Suppressor macrophage treated with lipopolysaccharide for 1 hour (primary cell): ENCODE data around the gene INKA2.
"Not testable (repeated sequence)": the region's sequence is repeated elsewhere in the genome, so short reads cannot be mapped to it uniquely, and the experiment has no call there.

Experiments used
- DNase-seq, 3 donors: peaks; one replicate each; pipeline ENCODE4 v3.0.0-alpha.2; 2020 to 2022

The INKA2 gene

DNA sequence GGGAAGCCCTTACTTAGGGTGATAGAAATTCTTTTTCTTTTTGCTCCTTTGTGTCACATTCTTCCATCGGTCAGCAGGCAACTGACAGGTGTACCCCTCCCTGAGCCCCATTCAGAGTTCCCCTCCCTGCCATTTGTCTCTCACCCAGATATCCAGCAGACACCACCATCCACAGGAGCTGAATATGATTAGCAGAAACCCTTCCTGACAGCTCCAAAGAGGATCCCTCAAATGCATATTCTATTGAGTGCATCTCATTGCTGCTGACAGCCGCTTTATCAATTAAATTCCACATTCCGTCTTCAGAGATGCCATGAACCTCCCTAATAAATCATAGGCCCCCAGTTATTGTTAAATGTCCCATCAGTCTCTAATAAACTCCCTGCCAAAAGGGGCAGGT lies 10.4 kb upstream of the INKA2 start:
- DNase-seq: no peak

DNA sequence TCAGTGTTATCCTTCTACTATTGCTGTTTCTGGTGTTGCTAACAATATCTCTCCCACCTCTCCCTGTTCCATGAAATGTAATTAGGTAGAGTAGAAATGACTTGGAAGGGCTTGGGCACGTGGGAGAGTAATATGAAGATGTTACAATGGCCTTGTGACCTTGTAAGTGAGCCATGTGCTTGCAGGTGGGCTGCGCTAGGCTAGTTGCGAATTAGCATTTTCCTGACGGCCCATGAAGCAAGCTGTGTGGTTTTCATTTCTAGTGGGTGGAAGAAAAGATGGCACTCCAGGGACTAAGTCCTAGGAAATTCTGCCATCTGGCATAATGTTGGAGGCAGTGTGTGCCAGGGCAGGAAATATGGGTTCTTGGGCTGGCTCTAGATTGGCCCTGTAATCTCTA lies 8.8 kb upstream of the INKA2 start:
- no peak for DNase-seq

DNA sequence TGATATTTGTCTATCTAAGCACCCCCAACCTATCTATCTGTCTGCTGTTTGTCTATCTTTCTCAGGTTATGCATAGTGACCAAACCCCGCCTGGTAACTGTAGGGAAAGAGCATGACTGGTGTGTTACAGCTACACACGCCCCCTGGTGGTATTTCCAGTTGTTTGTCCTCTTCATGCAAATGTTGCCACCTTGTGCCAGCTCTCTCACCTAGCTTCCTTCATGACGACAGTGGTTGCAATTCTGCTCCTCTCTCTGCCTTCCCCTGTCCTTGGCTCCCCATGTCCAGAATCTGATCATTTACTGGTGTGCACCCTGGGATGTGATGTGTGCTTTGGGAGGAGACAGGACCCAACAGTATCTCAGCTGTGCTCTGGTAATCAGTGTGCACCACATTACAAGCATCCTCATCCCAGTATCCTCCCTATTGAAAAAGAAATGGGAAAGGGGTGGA lies 8.1 kb upstream of the INKA2 start:
- peak; percentile 88 to 93 (median 91) for DNase-seq

DNA sequence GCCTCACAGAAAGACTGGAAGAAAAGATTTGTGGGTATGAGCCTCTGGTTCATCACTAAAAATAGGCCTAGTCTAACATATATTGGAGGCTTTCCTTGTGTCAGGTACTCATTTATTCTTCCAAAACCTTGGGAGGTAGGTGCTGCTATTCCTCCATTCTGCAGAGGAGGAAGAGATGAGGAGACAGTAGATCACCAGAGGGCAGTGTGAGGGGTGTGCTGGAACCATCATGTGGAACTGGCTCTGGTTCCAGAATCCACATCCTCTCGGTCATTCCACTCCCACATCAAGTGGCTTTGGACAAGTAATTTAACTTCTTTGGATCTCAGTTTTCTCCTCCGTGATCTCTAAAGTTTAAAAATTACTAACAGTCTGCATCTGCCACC lies 7.4 kb upstream of the INKA2 start:
- no peak for DNase-seq

DNA sequence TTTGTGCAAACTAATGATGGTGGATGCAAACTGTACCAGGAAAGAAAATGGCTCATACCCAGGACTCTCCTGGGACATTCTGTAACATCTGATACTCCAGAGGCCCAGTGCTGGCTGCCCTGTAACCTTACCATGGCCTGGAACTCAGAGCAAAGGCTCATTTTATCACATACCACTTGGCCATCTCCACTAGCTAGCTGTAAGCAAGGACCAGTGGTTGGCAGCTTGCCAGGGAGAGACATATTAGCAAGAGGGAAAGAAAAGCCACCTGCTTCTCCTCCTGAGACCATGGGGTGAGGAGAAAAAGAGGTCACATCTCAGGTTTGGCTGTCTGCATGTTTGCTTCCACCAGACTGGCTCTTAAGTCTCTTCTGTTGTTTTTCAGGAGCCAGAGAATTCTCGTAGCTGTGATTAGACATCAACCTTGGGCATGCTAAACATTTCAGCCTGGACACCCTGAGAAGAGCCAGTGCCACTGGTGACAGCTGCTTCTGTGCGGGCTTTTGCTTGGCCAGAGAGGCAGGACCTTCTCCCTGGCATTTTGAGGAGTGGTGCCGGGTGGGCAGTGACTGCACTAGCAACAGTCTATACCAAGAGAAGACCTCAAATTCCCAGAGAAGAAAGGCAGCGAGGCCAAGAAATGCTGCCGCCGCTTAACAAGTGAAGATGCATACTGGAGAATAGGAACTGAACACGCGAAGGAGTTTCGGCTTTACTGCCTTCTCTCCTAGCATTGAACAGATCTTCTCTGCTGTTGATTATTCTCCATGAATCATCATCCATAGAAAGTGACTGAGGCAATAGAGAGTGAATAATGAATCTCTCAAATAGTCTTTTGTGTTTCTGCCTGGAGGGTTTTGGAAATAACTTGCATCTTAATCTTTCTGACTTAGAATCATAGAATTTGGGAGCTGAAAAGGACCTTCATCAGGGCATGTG lies 6.7 kb upstream of the INKA2 start:
- no peak for DNase-seq

DNA sequence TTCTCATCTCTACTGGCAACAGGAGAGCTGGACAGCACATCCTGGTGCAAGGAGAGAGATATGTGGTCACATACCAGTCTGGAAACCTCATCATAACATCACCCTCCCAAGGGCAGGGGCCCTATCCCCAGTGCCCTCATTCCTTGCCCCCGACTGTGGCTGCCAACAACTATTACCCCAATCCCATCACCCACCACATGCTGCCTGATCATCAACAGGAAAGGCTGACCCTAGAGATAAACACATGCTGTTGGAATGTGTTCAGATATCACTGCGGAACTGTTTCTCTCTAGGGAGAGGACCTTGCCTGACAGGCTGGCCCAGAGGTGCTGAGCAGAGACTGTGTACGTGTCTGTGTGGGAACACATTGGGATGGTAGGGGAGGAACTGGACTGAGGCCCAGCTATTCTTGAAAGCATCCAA lies 4.5 kb upstream of the INKA2 start:
- no peak for DNase-seq

DNA sequence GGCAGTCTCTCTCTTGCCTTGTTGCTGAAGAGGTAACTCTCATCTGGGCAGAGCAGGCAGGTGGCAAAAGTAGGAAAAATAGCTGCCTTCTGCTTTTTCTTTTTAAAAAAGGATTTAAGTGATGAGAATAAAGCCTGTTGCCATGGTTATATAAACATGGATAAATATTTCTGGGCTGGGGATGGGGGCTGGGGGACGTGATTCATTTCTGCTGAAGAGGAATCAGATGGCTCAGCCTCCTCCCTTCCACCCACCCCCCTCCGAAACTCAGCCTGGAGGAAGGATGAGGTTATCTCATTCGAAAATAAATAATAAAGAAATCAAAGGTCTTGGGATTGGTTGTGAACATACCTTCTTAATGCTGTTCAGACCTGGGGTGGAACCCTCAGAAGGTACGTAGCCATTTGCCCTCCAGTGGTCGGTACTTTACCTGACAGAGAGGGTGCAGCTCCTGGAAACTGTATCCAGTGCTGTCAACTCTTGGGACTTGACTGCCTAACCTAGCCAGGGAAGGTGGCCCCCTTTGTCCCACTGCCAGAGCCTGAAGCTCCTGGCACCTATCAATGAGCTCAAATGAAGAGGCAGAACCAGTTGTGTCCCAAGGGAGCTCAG lies 3.8 kb upstream of the INKA2 start:
- no peak for DNase-seq

DNA sequence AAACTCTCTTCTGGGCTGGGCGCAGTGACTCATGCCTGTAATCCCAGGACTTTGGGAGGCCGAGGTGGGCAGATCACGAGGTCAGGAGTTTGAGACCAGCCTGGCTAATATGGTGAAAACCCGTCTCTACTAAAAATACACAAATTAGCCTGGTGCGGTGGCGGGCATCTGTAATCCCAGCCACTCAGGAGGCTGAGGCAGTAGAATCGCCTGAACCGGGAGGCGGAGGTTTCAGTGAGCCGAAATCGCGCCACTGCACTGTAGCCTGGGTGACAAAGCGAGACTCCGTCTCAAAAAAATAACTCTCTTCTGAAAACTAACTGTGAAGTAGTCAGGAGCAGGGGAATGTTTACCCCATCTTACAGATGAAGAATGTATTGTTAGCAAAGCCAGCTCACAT lies 3.1 kb upstream of the INKA2 start:
- not testable (repeated sequence) for DNase-seq

DNA sequence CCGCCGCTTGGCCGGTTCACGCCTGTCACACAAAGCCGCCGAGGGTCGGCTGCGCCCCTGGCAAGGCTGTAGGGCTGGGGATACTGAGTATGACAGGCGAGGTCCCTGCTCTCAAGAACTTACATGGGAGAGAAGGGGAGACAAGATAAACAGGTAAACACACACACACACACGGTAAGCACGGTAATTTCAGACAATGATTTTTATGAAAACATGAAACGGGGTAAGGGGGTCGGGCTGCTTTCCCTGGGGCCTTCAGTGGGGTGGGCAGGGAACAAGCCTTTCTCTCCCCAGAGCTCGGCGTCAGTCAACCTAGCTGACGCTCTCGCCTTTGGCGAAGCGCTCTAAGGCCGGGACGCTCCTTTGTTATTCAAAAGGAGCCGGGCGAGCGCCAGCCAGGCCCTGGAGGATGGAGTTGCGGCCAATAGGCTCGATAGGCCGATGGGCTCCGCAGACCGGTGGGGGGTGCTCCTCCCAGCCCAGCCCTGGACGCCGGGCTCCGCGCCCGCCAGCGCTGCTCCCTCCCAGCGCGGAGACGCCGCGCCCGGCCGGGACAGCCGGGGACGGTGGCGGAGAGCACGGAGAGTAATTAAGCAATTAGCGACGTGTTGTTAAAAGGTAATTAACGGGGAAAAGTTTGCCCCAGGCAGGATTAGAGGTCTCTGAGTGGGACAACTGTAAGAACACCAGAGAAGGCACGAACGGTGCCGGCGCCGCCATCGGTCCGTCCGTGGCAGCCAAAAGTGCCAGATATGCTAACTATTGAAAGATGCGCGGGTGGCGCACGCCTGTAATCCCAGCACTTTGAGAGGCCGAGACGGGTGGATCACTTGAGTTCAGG lies 950 bp upstream of the INKA2 start:
- DNase-seq: peak in 2 of 3 donors; percentile 26 to 55

DNA sequence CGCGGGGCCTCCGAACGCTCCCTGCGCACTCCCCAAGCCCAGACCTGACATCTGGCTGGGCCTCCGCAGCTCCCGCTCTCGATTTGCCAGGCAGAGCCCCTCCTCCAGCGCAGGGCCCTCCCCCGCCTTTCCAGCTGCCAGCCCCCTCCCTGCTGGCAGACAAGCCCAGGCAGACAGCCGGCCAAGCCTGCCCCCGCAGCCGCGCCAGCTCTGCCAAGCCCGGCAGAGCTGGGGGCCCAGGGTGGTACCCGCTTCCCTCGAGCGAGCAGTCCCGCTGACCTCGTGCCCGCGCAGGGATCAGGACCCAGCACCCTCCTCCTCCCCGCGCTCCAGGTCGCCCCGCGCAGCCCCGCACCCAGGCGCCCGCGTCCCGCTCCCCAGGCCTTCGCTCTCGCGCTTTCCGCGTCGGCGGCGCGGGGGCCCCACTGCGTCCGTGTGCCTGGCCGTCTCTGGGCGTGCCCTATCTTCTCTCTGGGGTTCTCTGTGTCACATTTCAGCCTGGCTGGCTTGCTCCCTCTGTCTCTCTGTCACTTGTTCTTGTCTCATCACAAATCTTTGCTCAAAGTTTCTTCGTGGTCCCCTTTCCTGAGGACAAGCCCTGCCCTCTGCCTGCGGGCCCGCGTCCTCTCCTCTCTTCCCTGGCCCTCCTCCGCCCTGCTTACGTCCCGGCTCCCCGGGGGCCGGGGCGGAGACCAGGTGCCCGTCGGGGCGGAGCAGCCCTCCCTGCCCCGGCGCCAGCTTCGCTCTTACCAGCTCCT lies 580 bp downstream of the INKA2 start:
- DNase-seq: peak; percentile 27 to 75 (median 32)

DNA sequence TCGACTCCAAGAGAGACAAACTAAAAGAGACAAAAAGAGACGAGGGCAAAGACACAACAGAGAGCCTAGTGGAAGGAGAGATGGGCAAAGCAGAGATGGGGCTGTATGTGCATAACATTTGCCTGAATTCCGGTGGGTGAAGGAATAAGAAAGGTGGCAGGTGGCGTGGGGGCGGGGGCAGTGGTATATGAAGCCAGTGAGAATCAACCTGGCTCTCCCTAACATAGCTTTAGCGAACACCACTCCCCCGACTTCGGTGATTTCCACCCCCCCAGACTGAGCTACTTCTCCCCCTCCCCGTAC lies 1.1 kb downstream of the INKA2 start:
- DNase-seq: no peak

DNA sequence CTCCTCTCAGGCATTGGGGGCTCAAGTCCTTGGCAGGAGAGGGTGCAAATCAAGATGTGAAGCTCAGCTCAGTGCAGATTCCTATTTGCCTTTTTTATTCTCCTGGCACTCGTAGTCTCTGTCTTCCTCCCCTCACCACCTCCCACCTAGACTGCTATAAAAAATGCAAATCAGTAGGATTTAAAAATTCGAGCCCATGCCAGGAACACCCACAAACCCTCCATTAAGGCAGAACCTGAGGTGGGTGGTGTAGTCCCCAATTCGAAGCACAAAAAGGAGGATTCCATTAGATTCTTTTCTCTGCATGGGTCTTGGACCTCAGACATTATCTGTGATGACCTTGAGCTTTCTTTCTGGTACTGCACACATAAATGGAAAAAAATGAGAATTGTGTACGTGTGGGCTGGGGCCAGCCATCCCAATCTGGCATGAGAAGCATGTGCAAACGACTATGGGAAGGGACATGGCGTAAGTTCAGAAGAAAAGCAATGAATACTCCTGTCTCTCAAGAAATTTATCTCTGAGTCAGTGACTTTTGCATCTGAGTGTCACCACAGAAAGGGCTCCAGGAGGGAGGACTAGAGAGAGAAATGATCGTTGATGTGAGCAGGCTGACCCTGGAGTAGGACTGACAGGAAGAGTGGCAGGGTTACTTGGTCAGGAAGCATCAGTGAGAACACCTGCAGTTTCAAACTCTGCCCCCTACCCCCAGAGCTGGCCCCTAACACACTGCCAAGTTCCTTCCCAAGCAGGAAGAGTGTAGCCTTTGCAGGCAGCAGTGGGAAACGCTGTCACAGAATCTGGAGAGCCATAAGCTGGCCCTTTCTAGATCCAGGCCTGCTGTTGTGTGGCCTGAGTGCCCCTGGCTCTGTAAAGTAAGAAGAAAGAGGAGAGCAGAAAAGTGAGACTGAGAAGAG lies 1.7 kb downstream of the INKA2 start:
- no peak for DNase-seq

DNA sequence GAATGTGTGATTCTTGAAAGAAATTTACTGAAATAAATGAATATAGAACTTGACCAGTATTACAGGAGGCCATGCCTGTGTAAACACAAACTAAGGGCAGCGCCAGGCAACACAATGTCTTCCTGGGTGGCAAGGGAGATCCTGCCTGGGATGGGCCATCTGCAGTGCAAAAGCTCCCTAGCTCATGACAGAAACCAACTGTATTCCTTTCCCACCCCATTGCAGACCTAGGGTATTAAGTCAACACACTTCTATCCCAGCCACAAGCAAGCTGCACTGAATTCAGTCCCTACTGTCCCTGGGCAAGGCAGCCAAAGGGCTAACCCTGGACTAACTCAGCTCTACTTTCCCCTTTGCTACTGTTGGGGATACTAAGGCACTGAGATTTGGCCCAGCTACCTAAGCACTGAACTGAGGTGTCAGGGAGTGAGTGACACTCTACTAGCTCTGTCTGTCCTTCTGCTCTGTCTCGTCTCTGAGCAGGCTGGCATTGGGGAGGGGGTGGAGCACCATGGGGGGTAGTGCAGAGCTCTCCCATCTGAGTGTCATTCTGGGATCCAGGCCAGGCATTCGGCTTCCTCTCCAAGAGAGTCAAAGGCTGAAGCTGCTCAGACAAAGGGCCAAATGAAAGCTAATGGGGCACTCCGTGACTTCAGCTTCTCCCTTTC lies 2.5 kb downstream of the INKA2 start:
- no peak for DNase-seq

DNA sequence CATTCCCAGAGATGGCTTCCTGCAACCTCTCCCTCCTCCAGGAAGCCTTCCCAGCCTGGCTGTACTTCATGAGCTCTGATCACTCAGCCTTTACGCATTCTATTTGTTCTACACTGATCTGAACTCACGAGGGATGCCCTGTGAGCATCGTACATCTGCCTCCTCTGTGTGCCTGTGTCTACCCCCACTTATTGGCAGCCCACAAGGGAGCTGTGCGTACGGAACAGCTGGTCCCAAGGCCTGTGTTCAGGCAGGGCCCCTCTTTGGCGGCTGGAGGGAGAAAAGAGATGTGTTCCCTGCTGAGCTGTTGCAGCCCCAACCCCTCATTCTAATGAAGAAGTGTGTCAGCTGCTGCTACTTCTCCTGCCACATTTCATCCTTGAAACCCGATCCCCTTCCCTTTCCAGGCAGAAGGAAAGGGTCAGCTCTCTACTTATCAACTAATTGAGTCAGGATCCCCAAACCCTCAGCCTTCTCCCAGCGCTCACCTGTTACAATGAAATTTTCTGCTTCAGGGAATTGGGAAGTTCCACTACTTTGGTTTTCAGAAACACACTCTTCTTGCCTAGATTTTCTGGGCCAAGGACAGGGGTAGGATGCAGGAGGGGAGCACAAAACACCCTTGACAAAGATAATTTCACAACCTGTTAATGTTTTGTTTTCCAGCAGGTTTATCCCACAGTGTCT lies 3.2 kb downstream of the INKA2 start:
- no peak for DNase-seq

DNA sequence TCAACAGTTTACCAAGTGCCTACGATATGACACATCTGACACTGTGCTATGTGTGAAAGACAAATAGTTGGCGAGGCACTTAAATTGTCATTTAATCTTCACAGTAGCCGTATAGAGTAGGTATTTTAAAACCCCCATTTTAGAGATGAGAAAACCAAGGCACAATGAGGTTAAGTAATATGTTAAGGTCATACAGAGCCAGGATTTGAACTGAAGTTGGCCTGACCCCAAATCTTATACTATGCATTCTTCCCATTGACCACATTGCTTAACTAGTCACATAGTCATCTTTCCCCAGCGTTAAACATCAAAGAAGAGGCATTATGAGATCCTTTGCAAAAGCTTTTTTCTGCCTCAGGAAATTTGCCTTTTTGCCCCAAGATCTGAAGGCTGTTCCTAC lies 3.9 kb downstream of the INKA2 start:
- DNase-seq: no peak

DNA sequence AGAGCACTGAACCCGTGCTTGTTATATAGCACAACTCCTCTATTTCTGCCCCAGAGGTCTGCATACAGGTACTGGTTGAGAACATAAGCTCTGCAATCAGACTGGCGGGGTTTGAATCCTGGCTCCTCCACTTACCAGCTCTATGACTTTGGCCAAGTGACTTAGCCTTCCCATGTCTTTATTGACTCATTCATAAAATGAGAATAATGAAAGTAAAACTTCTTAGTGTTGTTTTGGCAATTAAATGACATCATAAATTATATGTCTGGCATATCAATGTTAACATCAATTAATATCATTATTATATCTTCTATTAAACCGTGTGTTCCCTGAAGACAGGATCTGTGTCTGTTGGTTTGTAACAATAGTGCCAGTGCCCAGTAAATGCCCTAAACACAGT lies 4.3 kb downstream of the INKA2 start:
- DNase-seq: peak in 2 of 3 donors; percentile 28 to 53

DNA sequence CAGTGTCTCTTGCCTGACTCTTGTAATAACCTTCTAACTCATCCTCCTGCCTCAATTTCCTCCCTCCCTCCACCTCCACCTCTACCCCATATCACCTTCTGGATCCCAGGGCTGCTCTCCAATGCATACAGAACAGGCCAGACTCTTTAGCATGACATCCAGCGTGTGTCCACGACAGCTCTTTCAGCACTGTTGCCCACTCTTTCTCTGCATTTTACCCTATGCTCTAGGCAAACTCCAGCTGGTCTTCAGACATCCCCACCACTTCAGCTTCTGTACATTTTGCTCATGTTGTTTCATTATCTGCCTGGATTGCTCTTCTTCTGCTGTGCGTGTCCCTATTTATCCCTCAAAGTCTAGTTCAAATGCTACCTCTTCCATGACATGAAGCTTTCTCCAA lies 4.8 kb downstream of the INKA2 start:
- no peak for DNase-seq

DNA sequence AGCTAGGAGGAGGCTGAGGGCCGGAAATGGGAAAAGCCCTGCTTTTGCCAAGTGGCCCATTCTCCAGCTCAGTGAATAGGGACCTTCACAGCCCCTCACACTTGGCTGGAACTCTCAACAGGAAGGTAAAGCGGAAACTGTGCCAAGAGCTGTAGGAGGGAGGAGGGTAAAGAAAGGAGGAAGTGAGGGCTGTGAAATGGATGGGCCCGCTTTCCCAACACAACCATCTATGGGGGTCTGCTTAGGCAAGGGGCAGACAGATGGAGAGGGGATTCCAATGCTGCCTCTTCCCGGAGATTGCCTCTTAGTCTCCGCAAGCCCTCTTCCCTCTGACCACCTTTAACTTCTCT lies 5.2 kb downstream of the INKA2 start:
- DNase-seq: peak; percentile 71 to 77 (median 74)

DNA sequence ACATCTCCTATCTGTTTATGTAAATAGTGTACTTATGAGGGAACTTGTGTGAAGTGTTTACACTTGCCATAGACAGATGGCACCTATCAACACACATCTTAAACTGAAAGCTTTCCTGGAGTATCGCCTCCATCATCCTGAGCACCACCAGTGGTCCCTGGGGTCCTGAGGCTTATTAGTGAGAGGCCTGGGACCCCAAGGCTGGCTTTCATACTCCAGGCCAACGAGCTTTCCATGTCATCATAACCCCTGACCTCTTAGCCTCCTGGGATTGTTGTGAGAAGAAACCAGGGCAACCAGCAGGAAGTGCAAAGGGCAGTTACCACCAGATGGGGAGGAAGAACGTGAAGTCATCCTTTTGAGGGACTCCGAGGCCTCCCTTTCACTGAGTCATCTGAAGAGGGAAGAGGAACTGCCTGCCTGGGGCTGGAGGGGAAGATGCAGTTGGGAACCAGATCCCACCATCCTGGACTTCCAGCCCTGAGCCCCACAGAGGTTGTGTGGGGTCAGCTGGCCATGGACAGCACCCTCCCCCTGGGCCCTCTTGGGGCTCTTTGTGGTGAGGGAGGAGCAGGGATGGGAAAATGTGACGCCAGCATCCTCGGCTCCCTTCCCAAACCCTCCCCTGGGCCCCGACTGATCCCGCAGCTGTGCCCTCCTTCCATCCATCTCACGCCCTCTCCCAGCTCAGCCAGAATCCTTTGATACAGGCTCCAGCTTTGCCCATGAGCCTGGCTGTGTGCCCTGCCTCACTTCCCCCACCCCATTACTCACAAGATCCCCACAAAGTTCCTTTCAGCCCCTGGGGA lies 5.8 kb downstream of the INKA2 start:
- DNase-seq: peak; percentile 91 to 95 (median 92)

DNA sequence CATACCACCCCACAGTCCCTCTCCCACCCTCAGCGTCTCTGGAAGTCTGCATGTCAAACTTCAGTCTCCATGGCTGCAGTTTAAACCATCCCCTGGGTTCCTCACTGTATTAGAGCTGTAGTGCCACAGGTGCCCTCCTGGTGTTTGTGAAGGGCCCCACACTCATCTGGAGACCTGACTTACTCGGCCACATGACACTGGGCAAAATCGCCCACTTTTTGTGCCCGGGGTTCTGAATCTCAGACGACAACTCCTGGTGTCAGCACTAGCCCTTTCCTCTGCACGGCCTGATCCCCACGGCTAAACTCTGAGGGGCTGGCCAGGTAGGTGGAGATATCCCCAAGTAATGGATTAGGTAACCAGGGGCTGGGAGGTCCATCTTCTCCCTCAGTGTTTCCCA lies 6.5 kb downstream of the INKA2 start:
- DNase-seq: no peak
